HG03457 (cell line): ENCODE data around the gene BOK.
"Not testable (repeated sequence)": the region's sequence is repeated elsewhere in the genome, so short reads cannot be mapped to it uniquely, and the experiment has no call there.

Experiments
- ATAC-seq: cut with Tn5 transposase; IDR thresholded peaks from one replicate; pipeline ENCODE4 v1.9.1; 2021; ENCODE audit warnings: moderate number of reproducible peaks; ENCODE audit not compliant: unreplicated experiment

Gene BOK

GRCh38 chr2:241558532-241559322 is at the start of gene BOK:
Gene BOK (plus strand): TSS chr2:241558745. CDS start chr2:241559484, 739 bp downstream.
- no peak for ATAC-seq

GRCh38 chr2:241509155-241509784 is 49.3 kb upstream of the BOK start:
- no peak for ATAC-seq

- no peak for ATAC-seq
These were observed 47.3 kb upstream of the BOK start for GRCh38 chr2:241511091-241511741.

GRCh38 chr2:241514553-241514952 is 44.0 kb upstream of the BOK start:
- ATAC-seq = no peak

GRCh38 chr2:241514986-241515737 is 43.4 kb upstream of the BOK start:
- no peak for ATAC-seq

GRCh38 chr2:241516520-241516965 is 42.0 kb upstream of the BOK start:
- ATAC-seq = no peak

- no peak for ATAC-seq
These were observed 41.2 kb upstream of the BOK start for GRCh38 chr2:241517297-241517696.

GRCh38 chr2:241519669-241520068 is 38.9 kb upstream of the BOK start:
- no peak for ATAC-seq

- no peak for ATAC-seq
These were observed 36.1 kb upstream of the BOK start for GRCh38 chr2:241522477-241522876.

- not testable (repeated sequence) for ATAC-seq
These were observed 32.4 kb upstream of the BOK start for GRCh38 chr2:241525818-241526780.

- no peak for ATAC-seq
These were observed 28.0 kb upstream of the BOK start for GRCh38 chr2:241530571-241530970.

- no peak for ATAC-seq
These were observed 27.3 kb upstream of the BOK start for GRCh38 chr2:241531161-241531722.

GRCh38 chr2:241532168-241532567 is 26.4 kb upstream of the BOK start:
- ATAC-seq = no peak

- no peak for ATAC-seq
These were observed 25.6 kb upstream of the BOK start for GRCh38 chr2:241532733-241533601.

- no peak for ATAC-seq
These were observed 24.3 kb upstream of the BOK start for GRCh38 chr2:241534293-241534692.

- ATAC-seq = no peak
These were observed 23.7 kb upstream of the BOK start for GRCh38 chr2:241534701-241535375.

GRCh38 chr2:241535871-241536655 is 22.5 kb upstream of the BOK start:
- ATAC-seq = no peak
